HG03558 (cell line): ENCODE data around the gene DNALI1.
"Not testable (repeated sequence)": the region's sequence is repeated elsewhere in the genome, so short reads cannot be mapped to it uniquely, and the experiment has no call there.

Source experiments
- ATAC-seq: cut with Tn5 transposase; IDR thresholded peaks from one replicate; pipeline ENCODE4 v1.9.1; 2021; ENCODE audit warnings: moderate number of reproducible peaks; ENCODE audit not compliant: unreplicated experiment; ENCODE audit errors: extremely low read depth

The DNALI1 gene

GRCh38 chr1:37553927-37554808 lies 2.6 kb upstream of the DNALI1 start, which contains the start of gene SNIP1:
Gene SNIP1 (minus strand): TSS chr1:37554293. CDS start chr1:37554229, 64 bp downstream.
- ATAC-seq = no peak

DNA sequence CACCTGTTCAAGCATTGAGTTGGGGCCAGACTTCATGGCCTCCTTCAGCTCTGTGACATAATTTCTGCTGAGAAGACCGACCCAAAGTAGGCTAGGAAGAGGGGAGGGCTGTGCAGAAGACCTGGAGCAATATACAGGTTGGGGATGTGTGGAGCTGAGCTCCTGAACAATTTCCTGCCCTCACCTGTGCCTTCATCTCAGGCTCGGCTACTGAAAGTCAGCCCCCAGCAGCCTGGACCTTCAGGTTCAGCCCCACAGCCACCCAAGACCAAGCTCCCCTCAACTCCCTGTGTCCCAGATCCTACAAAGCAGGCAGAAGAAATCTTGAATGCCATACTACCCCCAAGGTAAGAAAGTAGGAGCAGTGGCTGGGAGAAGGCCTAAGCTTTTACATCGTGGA lies 662 bp downstream of the DNALI1 start:
- ATAC-seq = no peak

DNA sequence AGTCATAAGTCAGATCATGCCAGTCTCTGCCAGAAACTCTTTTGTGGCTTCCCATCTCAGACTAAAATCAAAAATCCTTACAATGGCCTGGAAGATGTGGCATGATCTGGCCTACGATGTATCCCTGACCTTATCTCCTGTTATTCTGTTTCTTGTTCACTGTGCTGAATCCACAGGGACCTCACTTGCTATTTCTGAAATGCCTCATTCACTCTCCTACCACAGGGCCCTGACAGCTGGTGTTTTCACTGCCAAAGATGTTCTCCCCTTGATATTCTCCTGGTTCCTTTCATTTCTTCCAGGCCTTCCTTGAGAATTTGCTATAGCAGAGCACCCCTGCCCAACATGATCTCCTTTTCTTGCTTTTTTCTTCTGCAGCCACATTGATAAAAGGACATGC lies 1.7 kb downstream of the DNALI1 start:
- no peak for ATAC-seq

DNA sequence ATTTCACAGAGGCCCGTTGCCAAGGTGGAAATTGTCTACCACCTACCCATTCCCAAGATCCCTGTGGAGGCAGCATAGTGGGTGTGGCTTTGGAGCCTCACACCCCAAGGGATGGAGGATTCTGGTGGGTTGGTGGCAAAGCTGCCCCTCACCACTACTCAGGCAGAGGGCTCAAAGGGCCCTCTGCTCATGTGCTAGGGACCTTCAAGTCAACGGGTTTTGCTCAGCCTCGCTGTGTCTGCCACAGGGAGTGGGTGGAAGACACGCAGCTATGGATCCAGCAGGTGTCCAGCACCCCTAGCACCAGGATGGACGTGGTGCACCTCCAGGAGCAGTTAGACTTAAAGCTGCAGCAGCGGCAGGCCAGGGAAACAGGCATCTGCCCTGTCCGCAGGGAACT lies 2.3 kb downstream of the DNALI1 start:
- no peak for ATAC-seq

DNA sequence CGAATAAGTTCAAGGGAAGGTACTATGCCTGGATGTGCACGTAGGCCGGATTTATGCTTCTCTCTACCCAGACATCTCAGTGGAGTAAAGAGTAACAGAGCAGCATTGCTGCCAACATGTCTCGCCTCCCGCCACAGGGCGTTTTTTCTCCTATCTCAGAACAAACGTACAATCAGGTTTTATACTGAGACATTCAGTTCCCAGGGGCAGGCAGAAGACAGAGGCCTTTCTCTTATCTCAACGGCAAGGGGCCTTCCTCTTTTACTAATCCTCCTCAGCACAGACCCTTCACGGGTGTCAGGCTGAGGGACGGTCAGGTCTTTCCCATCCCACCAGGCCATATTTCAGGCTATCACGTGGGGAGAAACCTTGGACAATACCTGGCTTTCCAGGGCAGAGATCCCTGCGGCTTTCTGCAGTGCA lies 3.2 kb downstream of the DNALI1 start:
- not testable (repeated sequence) for ATAC-seq

DNA sequence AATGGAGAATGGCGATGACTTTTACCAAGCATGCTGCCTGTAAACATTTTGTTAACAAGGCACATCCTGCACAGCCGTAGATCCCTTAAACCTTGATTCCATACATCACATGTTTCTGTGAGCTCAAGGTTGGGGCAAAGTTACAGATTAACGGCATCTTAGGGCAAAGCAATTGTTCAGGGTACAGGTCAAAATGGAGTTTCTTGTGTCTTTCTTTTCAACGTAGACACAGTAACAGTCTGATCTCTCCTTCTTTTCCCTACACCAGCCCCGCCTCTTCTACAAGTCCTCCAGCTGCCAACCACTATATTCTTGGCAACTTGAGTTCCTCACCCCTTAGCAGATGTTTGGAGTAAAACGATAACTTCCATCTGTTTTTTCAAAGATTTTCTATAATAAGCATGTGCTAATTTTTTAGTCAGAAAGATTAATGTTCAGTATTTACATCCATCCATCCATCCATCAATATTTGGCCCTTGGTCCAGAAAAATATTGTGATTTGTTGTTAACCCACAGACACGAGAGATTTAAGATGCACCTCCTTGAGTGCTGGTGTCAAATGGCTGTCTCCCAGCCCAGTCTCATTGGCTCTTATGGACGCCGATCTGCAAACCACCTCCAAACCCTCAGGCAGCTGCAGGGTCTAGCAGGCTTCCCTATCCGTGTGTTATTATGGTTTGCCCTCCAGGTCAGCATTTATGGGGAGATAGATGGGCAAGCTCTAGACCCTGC lies 3.8 kb downstream of the DNALI1 start:
- no peak for ATAC-seq

GRCh38 chr1:37561133-37562132 lies 4.7 kb downstream of the DNALI1 start:
- ATAC-seq = no peak

DNA sequence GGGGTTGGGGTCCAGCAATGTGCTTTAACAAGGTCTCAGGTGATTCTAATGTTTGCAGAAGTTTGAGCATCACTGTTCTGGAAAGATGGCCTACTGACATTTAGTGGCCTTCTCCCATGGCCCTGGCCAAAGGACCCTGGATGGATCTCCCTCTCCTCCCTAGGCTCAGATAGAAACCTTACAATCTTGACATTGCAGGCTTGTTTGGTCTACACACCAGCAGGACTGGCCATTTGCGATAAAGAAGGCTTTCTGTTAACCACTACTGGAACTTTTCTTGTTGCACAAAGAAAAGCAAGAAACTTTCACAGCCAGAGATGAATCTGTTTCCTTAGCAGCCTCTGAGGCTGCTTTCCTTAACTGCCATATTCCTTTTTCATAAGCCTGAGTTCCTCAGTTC lies 6.2 kb downstream of the DNALI1 start:
- no peak for ATAC-seq

GRCh38 chr1:37564892-37565291 lies 8.2 kb downstream of the DNALI1 start:
- no peak for ATAC-seq

GRCh38 chr1:37567023-37567422 lies 10.3 kb downstream of the DNALI1 start:
- no peak for ATAC-seq

- no peak for ATAC-seq
Observed at GRCh38 chr1:37570528-37571334, 14.0 kb downstream of the DNALI1 start.

DNA sequence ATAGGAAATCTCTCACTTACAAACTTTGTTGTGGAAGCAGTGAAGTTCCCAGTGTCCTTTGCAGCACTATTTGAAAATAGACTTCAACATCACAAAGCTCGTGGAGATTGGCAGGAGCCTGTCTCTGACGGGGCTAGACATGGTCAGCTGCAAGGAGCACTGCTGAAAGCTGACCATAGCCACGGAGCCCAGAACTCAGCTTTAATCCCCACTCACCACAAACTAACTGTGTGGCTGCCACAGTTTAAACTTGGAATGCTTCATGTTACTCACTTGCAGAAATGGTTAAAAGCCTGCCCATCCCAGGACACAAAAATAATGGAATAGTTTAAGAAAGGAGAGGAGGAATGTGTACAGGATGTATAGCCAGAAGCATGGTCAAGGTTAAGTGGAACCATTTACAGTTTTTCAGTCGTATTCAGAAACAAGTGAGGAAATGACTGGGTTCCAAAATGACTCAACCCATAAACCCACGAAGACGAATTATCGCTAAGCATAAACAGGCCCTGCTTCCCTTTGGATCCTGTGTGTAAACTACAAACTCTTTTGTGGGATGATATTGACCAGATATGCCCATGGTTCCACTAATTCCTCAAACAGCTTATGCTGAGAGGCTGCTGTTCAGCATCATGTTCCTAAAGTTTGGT lies 18.2 kb downstream of the DNALI1 start:
- no peak for ATAC-seq

DNA sequence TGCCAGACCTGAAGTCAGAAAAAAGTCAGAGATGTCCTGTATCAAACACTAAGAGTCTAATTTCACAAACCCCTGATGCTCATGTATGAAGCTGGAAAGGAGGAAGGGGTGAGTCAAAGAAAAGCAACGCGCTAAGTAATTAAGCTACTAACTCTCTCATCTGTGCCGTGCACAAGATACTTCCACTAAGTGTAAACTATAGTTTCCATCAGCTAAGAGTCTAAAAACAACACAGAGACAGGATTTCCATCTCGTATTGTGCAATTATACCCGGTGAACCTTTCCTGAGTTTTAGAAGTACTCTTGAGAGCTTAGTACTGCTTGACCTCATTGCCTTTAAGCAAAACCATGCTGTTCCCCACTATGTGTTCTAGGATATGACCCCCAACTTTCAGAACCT lies 19.0 kb downstream of the DNALI1 start:
- ATAC-seq = no peak

DNA sequence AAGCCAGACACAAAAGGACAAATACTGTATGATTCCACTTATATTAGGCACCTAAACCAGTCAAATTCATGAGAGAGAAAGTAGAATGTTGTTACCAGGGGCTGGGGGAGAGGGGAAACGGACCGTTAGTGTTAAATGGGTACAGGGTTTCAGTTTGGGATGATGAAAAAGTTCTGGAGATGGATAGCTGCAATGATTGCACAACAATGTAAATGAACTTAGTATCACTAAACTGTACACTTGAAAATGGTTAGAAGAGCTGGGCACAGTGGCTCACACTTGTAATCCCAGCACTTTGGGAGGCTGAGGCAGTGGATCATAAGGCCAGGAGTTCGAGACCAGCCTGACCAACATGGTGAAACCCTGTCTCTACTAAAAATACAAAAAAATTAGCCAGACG lies 27.8 kb downstream of the DNALI1 start:
- ATAC-seq = not testable (repeated sequence)

- ATAC-seq = no peak
Observed at GRCh38 chr1:37588939-37589338, 32.2 kb downstream of the DNALI1 start.

- no peak for ATAC-seq
Observed at GRCh38 chr1:37593726-37594125, 37.0 kb downstream of the DNALI1 start.

GRCh38 chr1:37595440-37596181 lies 38.9 kb downstream of the DNALI1 start, which contains the start of gene GNL2:
Gene GNL2 (minus strand): TSS chr1:37595937. CDS start chr1:37595822, 115 bp downstream.
- ATAC-seq = peak; percentile 88

GRCh38 chr1:37596182-37596667 lies 39.5 kb downstream of the DNALI1 start:
- no peak for ATAC-seq
